Fibroblast of pulmonary artery (primary cell): ENCODE results near the gene GLCE.
"Not testable (repeated sequence)": the region's sequence is repeated elsewhere in the genome, so short reads cannot be mapped to it uniquely, and the experiment has no call there.

Experiments
- DNase-seq: peaks from one replicate; pipeline ENCODE4 v3.0.0-alpha.2; 2010; ENCODE audit warnings: low read depth
- H3K4me3 ChIP-seq: replicated peaks from 2 replicates; pipeline ENCODE4 v1.5.1; 2011; ENCODE audit warnings: low read depth, mild to moderate bottlenecking, control low read depth, low read length, moderate library complexity
- TF ChIP-seq, protein P1 (sequence below): IDR thresholded peaks from 2 replicates; pipeline ENCODE4 v1.5.1; 2011; ENCODE audit warnings: mild to moderate bottlenecking, control low read depth, low read length, inconsistent platforms; ENCODE audit errors: missing control alignments

GLCE gene

DNA sequence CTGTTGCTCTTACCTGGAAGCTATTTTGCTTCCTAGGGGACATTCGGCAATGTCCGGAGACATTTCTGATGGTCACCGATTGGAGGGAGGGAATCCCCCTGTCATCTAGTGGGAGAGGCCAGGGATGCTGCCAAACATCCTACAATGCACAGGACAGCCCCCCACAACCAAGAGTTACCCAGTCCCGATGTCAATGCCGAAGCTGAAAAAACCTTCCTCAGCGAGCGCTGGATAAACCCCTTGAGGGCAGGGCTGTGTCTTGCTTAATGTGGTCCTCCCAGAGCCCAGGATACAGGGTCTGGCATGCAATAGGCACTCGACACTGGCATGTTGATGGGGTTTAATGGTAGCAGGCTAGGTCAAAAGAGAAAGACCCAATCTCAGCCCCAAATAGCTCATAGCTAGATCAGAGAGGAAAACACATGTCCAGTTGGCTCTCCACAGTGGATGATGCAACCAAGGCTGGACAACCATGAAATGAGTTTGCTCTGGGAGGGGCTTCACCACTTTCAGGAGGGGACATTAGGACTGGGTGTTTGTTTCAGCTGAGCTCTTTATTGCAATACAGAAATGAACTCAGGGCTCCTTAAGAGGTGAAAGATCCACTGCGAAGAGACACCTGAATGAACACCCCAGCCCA lies 121.8 kb downstream of the GLCE start:
- DNase-seq: no peak
- TF ChIP-seq, protein P1, sequence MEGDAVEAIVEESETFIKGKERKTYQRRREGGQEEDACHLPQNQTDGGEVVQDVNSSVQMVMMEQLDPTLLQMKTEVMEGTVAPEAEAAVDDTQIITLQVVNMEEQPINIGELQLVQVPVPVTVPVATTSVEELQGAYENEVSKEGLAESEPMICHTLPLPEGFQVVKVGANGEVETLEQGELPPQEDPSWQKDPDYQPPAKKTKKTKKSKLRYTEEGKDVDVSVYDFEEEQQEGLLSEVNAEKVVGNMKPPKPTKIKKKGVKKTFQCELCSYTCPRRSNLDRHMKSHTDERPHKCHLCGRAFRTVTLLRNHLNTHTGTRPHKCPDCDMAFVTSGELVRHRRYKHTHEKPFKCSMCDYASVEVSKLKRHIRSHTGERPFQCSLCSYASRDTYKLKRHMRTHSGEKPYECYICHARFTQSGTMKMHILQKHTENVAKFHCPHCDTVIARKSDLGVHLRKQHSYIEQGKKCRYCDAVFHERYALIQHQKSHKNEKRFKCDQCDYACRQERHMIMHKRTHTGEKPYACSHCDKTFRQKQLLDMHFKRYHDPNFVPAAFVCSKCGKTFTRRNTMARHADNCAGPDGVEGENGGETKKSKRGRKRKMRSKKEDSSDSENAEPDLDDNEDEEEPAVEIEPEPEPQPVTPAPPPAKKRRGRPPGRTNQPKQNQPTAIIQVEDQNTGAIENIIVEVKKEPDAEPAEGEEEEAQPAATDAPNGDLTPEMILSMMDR: no peak
- H3K4me3 ChIP-seq: no peak overlapping the region

DNA sequence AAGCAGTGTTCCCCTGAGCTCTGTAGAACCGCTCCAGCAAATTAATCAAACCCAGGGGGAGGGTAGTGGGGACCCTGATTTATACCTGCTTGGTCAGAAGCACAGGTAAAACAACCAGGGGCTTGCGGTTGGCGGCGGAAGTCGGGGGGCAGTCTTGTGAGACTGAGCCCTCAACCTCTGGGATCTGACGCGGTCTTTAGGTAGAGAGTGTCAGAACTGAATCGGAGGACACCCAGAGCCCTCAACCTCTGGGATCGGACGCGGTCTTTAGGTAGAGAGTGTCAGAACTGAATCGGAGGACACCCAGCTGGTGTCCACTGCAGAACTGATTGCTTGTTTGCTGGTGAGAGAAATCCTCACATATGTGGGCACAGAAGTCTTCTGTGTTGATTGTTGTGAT lies 125.4 kb downstream of the GLCE start:
- TF ChIP-seq, protein P1: no peak
- no peak overlapping the region for H3K4me3 ChIP-seq
- no peak for DNase-seq

DNA sequence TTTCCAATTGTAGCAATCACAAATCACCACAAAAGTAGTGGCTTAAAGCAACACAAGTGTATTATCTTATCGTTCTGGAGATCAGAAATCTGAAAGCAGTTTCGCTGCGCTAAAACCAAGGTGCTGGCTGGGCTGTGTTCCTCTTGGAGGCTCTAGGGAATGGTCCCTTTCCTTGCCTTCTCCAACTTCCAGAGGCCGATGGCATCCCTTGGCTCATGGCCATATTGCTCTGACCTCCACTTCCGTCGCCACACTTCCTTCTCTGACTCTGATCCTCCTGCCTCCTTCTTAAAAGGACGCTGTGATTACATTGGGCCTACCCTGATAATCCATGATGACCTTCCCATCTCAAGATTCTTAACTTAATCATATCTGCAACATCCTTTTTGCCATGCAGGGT lies 127.6 kb downstream of the GLCE start:
- DNase-seq: no peak
- TF ChIP-seq, protein P1: no peak
- H3K4me3 ChIP-seq: no peak overlapping the region

DNA sequence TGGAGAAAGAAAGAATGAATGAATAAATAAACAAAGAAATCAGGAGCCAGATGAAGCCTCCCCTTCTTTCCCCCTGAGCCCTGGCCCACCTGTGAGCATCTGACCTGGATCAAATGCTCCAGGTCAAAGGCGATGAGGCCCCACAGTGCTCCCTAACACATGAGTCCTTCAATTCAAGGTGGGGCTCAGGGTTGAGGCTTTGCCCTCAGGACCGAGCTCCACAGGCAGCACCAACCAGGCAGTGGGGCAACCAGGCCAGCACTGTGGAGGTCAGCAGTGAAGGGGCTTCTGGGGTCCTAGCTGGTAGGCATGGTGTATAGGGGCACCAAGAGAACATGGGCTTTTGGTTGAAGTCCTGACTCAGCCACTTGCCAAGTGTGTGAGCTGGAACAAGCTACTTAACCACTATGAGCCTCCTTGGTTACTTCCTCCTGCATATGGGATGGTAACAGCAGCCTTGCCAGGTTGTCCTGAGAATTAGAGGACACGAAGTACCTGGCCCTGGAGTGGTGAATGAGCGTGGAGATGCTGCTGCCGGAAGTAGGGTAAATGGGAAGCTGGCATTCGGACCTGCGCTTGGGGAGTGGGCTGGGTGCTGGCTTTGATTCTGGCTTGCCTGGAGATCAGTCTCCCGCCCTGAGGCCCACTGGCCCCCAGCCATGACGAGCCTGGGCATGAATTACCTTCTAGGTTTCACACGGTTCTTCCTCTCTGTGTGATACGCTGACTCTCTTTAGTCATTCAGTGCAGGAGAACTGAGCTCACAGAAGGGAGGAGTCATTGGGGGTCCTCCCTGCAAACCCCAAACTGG lies 128.3 kb downstream of the GLCE start:
- H3K4me3 ChIP-seq: no peak overlapping the region
- no peak for DNase-seq
- TF ChIP-seq, protein P1: no peak

DNA sequence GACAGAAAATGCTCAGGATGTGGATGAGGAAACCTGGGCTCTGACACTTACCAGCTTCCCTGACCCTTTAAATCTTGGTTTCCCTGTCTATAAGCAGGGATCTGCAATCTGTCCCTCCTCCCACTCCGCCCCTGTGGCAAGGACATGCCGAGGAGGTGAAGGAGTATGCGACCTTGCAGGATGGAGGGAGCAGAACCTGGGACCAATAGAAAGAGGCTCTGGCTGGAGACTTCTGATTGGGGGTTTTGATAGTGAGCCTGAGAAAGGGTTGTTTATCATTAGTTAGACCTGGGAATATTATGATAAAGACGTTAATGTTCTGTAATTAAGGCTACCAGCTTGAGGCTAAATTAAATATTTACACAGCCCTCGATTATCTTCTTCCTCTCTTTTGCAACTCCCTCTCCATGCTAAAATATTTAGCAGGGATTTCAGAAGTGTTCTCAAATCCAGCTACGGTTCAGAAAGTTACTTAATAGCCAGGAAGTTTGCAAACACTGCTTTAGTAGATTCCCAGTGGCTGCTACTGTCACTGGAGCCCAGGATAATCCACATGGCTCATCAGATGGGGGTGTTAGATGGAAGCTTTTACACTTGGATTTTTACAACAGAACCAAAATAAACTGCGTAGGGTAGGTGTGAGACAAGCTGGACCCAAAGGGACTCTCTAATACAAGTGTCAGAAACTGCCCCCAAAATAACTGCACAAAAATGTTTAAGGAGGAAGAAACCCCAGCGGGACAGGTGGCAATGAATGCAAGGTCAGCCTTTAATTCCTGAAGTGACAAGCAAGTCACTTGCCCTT lies 129.1 kb downstream of the GLCE start:
- TF ChIP-seq, protein P1: no peak
- DNase-seq: no peak
- no peak overlapping the region for H3K4me3 ChIP-seq

DNA sequence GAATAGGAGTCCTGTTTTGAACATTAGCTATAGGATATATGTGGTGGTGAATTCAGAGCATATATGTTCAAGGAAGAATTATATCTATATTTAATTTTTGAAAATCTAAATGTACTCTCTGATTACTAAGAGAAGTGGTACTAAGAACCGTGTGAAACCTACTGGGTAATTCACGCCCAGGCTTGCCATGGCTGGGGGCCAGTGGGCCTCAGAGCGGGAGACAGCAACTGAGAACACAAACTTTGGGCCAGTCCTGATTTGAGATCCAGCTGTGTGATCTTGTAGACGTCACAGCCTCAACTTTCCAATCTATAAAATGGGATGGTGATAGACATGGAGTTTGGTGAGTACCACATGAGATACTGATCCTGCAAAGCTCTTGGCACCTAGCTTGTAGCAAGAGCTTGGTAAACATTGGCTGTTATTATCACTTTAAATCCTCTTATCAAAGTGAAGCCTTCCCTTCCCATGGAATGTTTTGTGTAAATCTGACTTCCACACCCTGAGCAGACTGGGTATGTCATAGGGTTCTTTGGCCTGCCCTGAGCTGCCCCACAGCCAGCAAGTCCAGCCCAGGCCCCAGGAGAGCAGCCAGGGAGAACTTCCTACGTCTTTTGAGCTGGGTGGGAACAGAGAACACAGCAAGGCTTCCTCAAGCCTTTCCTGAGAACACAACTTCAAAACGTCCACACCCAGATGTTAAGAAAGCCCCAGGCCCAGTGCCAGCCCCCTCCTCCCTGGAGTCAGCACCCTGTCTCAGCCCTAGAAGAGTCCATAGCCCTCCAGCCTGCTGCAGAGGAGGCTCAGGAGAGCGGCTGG lies 130.1 kb downstream of the GLCE start:
- TF ChIP-seq, protein P1: no peak
- no peak overlapping the region for H3K4me3 ChIP-seq
- DNase-seq: peak; percentile 53

DNA sequence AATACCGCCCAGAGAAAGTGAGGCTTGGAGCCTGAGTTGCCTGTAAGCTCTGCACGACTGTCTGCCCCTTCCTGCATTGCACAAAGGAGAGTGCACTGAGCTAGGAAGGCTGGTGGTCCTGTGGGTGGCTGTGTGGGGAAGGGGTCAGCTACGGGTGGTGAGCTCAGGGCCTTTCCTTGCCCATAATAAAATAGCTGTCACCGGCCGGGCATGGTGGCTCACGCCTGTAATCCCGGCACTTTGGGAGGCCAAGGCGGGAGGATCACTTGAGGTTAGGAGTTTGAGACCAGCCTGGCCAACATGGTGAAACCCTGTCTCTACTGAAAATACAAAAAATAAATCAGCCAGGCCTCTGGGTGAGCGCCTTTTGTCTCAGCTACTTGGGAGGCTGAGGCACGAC lies 131.2 kb downstream of the GLCE start:
- DNase-seq, H3K4me3 ChIP-seq: not testable (repeated sequence)
